Measurements from ENCODE around the gene SIPA1L2.
"Not testable (repeated sequence)": the region's sequence is repeated elsewhere in the genome, so short reads cannot be mapped to it uniquely, and the experiment has no call there.

SIPA1L2 gene

GRCh38 chr1:232613752-232614381 is 16.1 kb downstream of the SIPA1L2 start:
- Mint-ChIP-seq H3K27ac (peak overlapping the region; percentile 86 to 92 (median 88)), H3K4me1 (peaks cover 60% of the 10 kb centered on the region), H3K4me3 (peak overlapping the region in 2 of 3 experiments; percentile 13 to 33), H3K36me3 (ENCODE audit: low read depth) (peaks cover 20% of the 10 kb centered on the region), H3K27me3 (ENCODE audit: low read depth) (no peaks in the 10 kb centered on the region), H3K9me3 (no peaks in the 10 kb centered on the region)
- TF ChIP-seq CTCF (IDR thresholded peaks at IDR 0.05; ENCODE audit: unreplicated experiment in 3 of 3): no peak

- H3K4me3 Mint-ChIP-seq: peak overlapping the region in 1 of 3 experiments; percentile 49
Measured at GRCh38 chr1:232612836-232613235, 17.1 kb downstream of the SIPA1L2 start.

GRCh38 chr1:232611834-232612233 is 18.1 kb downstream of the SIPA1L2 start:
- Mint-ChIP-seq H3K9me3 (no peaks in the 10 kb centered on the region), H3K4me3 (no peak overlapping the region), H3K27ac (no peak overlapping the region), H3K27me3 (ENCODE audit: low read depth) (no peaks in the 10 kb centered on the region), H3K4me1 (peaks cover 53% of the 10 kb centered on the region), H3K36me3 (ENCODE audit: low read depth) (peaks cover 20% of the 10 kb centered on the region)
- TF ChIP-seq CTCF (IDR thresholded peaks at IDR 0.05; ENCODE audit: unreplicated experiment in 3 of 3): no peak

More at GRCh38 chr1:232612836-232613235, 17.1 kb downstream of the SIPA1L2 start:
- H3K9me3 Mint-ChIP-seq; H3K27me3 Mint-ChIP-seq (ENCODE audit: low read depth): not testable (repeated sequence)
- peak overlapping the region; percentile 86 to 92 (median 88) for H3K27ac Mint-ChIP-seq
- H3K36me3 Mint-ChIP-seq (ENCODE audit: low read depth): peaks cover 24% of the 10 kb centered on the region
- H3K4me1 Mint-ChIP-seq: peaks cover 56% of the 10 kb centered on the region

DNA sequence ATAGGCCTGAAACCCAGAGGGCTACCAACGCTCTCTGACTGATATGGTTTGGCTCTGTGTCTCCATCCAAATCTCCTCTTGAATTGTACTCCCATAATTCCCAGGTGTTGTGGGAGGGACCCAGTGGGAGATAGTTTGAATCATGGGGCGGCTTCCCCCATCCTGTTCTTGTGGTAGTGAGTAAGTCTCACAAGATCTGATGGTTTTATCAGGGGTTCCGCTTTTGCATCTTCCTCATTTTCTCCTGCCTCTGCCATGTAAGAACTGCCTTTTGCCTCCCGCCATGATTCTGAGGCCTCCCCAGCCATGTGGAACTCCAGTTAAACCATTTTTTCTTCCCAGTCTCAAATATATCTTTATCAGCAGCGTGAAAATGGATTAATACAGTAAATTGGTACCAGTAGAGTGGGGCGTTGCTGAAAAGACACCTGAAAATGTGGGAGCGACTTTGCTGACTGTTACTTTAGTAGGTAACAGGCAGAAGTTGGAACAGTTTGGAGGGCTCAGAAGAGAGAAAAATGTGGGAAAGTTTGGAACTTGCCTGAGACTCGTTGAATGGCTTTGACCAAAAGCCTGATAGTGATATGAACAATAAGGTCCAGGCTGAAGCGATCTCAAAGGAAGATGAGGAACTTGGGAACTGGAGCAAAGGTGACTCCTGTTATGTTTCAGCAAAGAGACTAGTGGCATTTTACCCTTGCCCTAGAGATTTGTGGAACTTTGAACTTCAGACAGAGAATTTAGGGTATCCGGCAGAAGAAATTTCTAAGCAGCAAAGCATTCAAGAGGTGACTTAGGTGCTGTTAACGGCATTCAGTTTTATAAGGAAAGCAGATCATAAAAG is 18.8 kb downstream of the SIPA1L2 start:
- H3K4me1 Mint-ChIP-seq: peaks cover 50% of the 10 kb centered on the region
- H3K27ac Mint-ChIP-seq: peak overlapping the region in 2 of 3 experiments; percentile 70 to 89

DNA sequence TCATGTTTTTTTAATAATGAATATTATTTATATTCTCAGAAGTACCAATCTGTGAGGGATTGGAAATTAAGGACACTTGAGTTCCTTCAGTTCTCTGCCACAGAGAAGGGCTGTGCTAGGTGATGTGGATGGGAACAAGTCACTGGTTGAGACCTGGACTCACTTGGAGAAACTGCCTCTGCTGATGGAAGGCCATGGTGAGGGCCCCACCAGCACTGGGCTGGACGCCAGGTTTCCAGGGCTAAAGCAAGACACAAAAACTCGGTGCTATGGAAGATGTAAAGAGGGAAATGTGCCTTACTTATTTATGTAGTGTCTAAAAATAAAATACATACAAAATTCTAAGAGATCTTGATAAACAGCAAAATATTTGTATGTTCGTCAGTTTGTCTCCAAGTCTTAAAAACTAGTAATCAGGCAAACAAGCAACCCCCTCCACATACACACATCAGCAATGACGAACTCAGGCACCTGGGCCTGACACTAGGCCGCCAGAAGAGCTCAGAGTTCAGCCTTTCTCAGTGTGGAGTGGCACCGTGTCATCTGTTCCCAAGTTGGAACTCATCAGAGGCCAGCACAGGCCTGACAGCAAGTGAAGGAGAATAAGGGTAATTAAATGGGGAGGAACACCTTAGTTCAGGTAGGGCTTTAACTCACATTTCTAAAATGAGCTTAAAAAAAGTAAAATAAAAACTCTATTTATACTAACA is 19.6 kb downstream of the SIPA1L2 start:
- peak overlapping the region in 2 of 3 experiments; percentile 51 to 70 for H3K27ac Mint-ChIP-seq
- peaks cover 23% of the 10 kb centered on the region for H3K36me3 Mint-ChIP-seq (ENCODE audit: low read depth)
- no peak for TF ChIP-seq CTCF (IDR thresholded peaks at IDR 0.05; ENCODE audit: unreplicated experiment in 3 of 3)
- H3K4me3 Mint-ChIP-seq: no peak overlapping the region
- no peaks in the 10 kb centered on the region for H3K9me3 Mint-ChIP-seq
- H3K27me3 Mint-ChIP-seq (ENCODE audit: low read depth): no peaks in the 10 kb centered on the region
- H3K4me1 Mint-ChIP-seq: peaks cover 43% of the 10 kb centered on the region

More for the DNA sequence above, 18.8 kb downstream of the SIPA1L2 start:
- H3K9me3 Mint-ChIP-seq; H3K27me3 Mint-ChIP-seq (ENCODE audit: low read depth); H3K4me3 Mint-ChIP-seq: not testable (repeated sequence)
- H3K36me3 Mint-ChIP-seq (ENCODE audit: low read depth): peaks cover 20% of the 10 kb centered on the region

GRCh38 chr1:232608427-232608826 is 21.5 kb downstream of the SIPA1L2 start:
- Mint-ChIP-seq H3K4me3 (no peak overlapping the region), H3K27me3 (ENCODE audit: low read depth) (no peaks in the 10 kb centered on the region), H3K27ac (no peak overlapping the region), H3K36me3 (ENCODE audit: low read depth) (peaks cover 36% of the 10 kb centered on the region), H3K9me3 (no peaks in the 10 kb centered on the region), H3K4me1 (peaks cover 24% of the 10 kb centered on the region)
- TF ChIP-seq CTCF (IDR thresholded peaks at IDR 0.05; ENCODE audit: unreplicated experiment in 3 of 3): no peak

All from nephron (organoid).